ENCODE measurements around the gene TRIB2.

The TRIB2 gene

DNA sequence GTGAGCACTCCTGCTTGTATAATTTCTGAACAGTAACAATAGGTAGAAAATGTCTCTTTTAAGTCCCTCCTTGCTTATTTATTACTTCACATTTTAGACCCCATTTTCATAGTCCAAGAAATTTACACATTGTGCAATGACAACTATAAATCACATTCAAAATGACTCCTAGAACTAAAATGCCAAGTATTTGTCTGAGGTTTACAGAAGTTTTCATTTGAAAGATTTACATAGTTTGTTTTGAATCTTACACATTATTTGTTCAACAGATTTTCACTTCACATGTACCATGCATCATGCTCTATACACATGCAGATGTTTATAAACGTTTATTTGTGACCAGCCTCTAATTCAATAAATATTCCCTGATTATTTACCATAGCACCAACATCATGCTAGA is 15.7 kb upstream of the TRIB2 start:
- DNase-seq (ENCODE audit: low read depth, low spot score), result no peak

DNA sequence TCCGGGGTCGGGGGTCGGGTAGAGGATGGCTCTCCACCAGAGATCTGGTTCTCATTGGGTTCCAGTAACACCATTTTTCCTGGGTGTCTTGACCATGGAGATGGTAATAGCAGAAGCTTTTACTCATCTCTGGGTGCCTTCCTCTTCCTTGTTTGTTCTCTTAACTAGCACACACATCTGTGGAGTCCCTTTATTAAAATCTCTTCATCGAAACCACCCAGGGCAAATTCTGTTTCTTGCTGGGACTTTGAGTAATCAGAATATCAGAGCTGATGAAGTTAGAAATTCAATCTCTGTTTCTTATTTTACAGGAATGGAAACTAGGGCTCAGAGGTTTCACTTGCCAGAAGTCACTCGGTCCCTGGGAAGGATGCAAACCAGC is 15.0 kb upstream of the TRIB2 start:
- DNase-seq (ENCODE audit: low read depth, low spot score), result no peak

DNA sequence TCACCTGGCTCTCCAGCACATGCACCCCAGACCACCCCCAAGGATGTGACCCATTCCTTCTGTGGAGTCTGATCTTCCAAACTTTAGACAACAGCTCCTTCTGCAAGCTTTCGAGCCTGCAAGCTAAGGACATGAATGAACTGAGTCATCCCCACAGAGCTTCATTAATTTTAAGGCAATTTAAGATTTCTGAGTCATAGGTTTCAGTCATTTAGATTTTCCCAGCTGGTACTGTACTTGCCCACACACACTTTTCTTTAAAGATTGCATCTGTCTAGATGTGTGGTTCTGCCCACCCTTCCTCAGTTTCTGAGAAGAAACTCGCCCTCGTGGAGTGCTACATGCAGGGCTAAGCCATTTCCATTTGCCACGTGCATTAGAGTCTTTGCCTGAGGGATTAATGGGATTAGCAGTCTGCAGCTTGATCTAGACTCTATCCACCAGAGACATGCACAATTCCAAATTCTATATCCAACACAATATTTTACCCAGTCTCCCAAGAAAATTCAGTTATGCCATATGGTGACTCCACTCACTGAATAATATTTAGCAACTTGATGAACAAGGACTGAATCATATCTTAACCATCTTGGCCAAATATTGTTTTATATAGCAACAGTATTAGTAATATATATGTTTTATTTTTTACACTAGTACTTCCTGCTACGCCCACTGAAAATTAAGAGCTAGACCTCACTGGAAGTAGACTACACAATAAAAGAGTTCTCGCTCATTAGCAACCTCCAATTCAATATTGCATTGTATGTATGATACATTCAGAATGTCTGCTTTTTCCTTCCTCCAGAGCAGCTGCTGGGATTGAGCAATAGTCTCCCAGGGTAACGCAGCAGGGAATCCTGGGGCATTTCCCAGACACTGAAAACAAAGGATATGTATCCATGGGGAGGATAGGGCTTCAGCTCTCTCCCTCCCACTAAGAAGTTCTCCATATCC is 14.3 kb upstream of the TRIB2 start:
- DNase-seq (ENCODE audit: low read depth, low spot score), result peak; percentile 84

DNA sequence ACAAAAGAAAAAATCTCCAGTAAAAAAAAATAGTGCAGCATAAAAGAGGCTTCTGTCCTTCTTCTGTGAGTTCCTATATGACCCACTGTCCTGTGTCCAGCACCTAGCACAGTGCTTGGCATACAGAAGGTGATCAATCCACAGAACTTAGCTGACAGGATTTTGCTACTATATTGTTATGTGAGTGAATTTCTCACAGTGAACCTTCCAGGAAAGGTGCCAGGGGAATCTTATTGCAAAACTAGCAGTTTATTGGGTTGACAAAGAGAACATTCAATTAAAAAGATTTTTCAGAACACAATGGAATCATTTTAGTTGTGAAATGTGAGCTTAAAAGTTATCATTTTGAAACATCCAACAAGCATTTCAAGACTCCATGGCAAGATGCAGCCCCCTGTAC is 12.4 kb upstream of the TRIB2 start:
- DNase-seq (ENCODE audit: low read depth, low spot score), result no peak

DNA sequence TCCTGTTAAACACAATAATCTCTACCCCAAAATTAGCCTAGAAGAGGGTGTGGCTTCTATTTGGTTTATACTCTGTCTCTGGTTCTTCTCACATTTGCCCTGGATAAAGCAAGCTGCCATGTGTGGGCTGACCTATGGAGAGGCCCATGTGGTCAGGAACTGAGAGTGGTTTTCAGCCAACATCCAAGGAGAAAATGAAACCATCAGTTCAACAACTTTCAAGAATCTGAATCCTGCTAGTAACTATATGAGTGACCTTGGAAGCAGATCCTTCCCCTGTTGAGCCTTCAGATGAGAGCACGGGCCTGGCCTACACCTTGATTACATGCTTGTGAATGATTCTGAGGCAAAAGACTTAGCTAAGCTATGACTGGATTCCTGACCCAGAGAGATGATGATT is 11.5 kb upstream of the TRIB2 start:
- DNase-seq (ENCODE audit: low read depth, low spot score), result no peak

DNA sequence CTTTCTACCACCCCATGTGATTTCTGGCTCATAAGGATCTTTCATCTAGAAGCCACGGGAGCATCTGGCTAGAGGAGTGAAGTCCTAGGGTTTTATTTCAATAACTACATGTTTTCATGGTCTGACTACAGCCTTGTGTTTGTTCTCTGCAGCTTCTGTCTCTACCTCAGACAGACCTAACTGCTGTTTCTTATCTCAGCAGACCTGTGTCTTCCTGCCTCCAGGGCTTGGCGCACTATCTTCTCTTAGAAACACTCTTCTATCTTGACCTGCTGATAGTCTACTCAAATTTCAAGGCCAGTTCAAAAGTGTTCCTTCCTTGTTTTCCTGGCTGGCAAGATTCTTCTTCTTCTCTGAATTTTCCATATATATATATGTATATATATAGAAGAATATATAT is 11.0 kb upstream of the TRIB2 start:
- DNase-seq (ENCODE audit: low read depth, low spot score), result no peak

DNA sequence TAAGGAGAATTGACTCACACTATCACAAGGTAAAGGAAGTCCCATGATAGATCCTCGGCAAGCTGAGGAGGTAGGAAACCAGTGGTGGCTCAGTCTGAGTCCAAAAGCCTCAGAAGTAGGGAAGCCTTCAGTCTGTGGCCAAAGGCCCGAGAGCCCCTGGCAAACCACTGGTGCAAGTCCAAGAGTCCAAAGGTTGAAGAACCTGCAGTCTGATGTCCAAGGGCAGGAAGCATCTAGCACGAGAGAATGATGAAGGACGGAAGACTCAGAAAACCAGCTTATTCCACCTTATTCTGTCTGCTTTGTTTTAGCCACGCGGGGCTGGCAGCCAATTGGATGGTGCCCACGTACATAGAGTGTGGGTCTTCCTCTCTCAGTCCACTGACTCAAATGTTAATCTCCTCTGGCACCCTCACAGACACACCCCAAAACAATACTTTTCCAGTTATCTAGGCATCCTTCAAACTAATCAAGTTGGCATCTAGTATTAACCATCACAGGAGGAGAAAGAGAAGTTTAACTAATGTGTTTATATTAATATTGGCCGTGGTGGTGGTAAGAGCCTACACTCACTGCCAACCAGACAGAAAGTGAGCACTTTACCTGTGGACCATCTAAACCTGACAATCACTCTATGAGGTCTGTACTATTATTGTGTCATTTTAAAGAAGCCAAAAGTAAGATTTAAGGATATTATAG is 8.1 kb upstream of the TRIB2 start:
- DNase-seq (ENCODE audit: low read depth, low spot score), result no peak

DNA sequence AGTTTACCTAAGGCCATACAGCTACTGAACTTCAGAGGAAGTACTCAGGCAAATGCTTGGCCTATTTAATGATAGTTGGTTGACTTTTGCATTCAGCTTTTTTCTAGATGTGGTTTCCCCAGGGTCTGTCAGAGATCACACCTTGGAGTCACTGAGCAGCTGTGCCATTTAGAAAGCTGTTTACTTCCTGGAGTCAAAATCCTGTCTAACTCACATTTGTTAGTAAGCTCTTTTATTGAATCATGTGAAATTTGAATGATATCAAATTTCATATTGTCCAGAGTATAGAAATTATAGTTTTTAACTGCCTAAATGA is 7.6 kb upstream of the TRIB2 start:
- no peak for DNase-seq (ENCODE audit: low read depth, low spot score)

DNA sequence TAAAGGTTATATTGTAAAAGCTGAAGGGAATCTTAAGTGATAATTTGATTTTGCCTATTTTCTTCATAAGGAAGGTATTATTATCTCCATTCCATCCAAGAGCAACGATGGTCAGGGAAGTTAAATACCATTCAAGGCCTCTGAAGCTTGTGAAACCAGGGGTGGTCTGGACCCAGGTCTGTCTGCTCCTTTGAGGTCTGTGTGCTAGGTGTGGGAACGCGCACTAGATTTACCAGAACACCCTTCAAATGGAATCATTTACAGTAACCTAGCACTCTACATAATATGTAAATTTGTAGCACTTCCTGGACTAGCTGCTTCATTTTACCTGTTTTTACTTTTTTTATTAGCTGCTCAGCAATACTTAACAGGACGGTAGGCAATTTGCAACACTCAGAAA is 6.4 kb upstream of the TRIB2 start:
- no peak for DNase-seq (ENCODE audit: low read depth, low spot score)

DNA sequence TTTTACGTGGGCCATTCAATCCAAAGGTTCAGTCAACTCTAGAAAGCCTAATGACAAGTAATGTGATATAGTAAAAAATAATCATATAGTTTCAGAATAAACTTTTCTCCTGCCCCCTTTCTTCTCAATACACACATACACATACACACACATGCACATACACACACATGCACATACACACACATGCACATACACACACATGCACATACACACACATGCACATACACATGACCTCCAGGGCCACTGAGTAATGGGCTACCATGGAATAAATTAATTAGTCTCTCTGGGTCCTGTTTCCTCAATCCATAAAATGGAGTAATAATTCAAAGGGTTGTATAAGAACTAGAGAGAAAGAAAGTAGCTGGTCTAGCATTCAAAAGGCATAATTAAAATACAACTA is 5.4 kb upstream of the TRIB2 start:
- no peak for DNase-seq (ENCODE audit: low read depth, low spot score)

DNA sequence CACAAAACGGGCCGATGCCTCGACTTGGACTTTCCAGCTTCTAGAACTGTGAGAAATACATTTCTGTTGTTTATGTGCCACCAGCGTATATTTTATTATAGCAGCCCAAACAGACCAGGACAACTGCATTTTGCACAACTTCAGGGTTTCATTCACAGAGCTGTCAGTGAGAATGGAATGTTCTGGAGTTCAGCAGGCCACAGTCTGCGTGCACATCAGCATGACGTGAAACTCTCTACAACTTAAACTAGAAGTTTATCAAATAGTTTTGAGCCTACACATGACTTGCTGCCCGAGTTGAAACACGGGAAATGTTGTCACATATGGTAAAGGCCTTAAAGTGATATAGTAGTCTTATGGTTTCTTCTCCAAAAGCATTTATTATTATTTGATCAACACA is 3.9 kb upstream of the TRIB2 start:
- DNase-seq (ENCODE audit: low read depth, low spot score), result no peak

DNA sequence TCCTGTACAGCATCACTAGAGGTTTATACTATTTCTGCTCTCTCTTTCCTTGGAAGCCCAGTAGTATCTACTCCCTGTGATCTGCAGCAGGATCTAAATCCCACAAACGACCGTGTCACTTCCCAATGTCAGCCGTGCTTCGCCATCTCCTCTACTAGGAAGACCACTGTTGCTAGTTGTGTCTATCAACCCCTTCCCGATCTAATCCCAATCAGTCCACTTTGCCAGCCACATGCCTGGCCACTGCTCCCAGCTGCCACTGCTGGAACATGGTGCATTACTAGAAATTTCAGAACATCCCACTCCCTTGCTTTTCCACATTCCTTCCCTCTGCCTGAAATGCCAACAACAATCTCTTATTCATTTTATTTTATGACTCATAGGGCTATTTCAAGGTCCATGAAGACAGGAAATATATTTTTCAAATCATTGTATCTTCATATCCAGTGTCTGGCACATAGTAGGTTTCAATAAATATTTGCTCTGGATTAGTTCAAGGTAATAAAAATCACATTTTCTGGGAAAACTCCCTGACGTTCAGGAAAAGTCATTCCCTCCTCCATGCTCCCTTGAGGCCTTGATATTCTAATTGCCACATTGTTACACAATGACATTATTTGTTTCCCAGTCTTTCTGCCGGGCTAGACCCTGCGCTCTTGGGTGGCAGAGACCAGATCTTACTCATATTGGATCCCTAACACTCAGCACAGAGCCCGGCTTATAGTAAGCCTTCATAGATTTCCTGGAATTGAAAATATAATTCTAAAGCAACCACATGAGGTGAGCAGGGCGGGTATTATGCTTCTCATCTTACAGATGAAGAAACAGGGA is 2.1 kb upstream of the TRIB2 start:
- no peak for DNase-seq (ENCODE audit: low read depth, low spot score)

DNA sequence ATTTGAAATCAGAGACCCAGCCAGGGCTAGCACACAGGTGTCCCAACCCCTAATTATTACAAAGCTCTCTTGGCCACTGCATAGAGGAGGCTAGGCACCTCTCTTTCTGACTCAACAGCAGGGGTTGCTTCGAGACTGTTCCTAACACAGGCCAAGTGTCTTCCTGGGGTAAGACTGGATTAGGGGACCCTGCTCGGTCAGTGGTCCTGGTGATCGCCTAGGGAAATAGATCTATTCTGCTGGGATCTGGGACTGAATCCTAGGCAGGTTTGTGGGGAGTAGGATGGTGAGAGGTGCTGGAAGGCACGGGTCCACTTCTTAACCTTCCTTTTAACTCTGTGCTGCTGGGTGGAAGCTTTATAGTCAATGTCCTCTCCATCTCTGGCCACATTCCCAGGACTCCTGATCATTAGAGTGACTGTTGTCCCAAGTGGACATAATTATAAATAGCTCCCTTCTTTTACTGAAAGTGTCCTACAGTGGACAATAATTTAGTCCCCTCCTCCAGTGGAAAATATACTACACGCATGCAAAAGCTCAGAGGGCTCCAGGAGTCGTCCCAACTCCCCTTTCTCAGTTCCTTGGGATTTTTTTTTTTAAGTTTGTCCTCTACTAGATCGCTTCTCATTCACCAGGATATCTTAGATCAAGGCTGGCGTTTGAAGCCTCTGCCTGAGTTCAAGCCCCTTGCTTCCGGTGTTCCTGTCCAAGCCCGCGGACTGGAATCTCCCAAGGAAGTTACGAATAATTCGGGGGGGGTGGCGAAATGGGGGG is 1.3 kb upstream of the TRIB2 start:
- no peak for DNase-seq (ENCODE audit: low read depth, low spot score)

DNA sequence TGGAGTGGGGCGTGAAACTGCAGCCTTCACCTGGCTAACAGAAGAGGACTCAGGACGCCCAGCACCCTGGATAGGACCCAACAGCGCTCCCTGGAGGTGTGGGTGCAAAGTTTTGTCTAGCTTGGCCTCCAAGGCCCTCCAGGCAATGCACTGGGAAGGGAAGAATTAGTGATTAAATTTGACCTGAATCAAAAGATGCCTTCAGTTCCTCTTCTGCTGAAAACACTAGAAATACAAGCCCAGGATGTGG is 779 bp upstream of the TRIB2 start:
- no peak for DNase-seq (ENCODE audit: low read depth, low spot score)

DNA sequence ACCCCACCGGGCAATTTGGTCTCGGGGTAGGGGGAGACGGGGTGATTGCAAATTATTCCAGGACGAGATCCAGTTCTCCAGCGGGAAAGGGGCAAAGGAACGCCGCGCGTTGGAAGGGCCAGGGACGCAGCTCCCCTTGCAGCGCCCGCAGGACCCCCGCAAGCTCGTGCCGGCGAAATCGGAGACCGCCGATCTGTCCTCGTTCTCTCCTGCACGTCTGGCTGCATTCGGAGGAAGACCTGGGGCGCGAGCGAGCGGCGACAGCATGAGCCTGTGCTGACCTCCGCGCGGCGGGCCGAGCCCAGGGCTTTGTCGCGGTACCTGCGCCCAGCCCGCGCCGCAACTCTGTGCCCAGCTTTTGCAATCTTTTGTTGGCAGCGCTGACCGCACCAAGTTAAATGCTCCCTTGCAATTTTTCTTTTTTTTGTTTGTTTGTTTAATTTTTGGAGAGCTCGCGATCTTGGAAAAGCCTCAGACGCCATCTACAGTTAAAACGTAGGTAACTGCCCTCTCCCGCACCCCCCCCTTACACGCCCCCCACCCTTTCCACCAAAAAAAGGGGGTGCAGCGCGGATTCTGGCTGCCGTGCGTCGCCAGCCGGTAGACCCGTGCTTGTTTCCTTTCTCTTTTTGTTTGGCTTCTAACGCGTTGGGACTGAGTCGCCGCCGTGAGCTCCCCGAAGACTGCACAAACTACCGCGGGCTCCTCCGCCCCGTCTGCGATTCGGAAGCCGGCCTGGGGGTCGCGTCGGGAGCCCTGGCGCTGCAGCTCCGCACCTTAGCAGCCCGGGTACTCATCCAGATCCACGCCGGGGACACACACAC is 667 bp downstream of the TRIB2 start:
- no peak for DNase-seq (ENCODE audit: low read depth, low spot score)

DNA sequence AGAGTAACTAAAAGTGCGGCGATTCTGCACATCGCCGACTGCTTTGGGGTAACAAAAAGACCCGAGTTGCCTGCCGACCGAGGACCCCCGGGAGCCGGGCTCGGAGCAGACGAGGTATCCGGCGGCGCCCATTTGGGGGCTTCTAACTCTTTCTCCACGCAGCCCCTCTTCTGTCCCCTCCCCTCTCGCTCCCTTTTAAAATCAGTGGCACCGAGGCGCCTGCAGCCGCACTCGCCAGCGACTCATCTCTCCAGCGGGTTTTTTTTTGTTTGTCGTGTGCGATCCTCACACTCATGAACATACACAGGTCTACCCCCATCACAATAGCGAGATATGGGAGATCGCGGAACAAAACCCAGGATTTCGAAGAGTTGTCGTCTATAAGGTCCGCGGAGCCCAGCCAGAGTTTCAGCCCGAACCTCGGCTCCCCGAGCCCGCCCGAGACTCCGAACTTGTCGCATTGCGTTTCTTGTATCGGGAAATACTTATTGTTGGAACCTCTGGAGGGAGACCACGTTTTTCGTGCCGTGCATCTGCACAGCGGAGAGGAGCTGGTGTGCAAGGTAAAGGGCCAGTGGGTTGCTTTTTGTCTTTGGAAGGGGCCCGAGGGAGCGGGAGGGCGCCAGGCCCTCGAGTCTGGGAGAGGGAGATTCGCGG is 1.4 kb downstream of the TRIB2 start:
- DNase-seq (ENCODE audit: low read depth, low spot score), result no peak

DNA sequence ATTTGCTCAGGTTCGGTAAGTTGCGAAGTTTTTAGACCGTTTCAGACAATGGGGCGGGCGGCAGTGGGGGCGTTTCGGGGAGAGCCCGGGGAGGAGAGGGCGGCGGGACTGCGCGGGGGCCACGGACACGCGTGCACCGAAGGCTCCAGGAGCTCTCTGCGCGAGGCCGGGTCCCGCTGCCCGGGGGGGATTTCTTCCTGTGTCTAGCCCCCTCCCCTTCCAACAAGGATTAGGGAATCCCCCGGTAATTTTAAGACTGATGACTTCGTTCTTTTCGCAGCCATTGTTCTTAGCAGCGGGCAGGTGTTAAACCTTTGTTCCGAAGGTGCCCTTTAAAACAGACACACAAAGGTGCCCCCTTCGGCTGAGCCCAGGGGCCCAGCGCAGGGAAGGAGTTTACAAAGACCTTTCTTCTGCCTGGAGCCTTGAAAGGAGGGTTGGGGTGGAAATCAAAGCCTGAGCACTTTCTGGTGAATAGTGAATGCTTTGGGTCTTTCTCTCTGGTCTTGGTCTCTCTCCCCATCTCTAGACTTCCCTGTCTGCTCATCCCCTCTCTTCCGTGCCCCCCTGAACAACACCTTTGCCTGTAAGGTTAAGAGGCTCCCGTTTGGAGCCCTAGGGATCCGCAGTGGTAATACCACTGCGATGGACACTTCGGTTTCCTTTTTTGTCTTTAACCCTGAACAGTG is 2.1 kb downstream of the TRIB2 start:
- DNase-seq (ENCODE audit: low read depth, low spot score), result no peak

DNA sequence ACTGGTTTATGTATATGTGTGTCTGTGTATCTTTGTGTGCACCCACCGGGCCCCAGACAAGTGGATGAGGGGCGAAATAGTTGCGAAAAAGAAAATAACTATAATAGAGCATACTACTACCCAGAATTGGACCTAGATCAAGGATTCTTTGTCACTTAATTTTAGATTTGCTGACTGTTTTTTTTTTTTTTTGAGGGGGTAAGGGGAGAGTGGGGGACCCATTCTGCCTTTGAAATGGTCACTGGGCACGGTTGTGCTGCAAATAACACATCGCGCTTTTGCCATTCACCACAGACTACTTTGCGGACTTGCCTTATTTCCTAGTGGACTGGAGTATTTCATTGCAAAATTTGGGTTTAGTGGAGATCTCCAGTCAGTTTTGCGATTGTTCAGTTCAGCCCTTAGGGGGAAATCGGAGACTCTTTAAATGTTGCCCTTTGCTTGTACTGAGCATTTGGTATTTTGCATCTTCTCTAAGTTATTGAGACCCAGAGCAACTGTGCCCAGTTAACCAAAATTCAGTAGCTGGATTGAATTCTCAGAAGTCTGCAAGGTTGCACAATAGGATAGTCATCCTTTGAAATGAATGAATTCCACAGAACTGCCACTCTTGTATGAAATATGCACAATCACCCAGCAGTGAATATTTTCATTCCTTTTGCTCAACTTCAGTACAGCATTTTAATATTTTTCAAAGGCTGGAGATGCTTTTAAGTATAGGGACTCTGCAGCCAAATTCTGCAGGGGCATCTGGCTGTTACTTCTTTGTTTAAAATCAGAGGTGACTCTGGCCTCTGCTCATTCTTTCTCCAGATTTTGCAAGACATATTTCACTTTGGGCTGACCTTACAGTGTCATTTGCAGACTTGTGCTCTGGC is 2.9 kb downstream of the TRIB2 start:
- no peak for DNase-seq (ENCODE audit: low read depth, low spot score)

DNA sequence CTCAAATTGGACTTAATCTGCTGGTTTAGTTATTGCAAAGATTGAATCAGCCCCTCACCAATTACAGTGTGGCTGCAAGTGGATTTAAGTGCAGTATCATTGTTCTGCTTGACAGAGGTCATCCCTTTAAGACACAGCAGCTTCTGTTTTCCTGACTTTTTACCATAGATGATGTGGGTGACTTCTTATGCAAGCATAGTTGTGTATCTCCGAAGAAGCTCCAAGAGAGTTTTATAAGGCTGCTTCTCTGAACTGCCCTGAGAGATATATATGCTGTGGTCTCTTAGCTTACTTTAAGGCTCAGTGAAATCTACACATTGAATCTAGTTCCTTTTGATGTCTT is 3.5 kb downstream of the TRIB2 start:
- no peak for DNase-seq (ENCODE audit: low read depth, low spot score)

All from brain pericyte (primary cell).